Lower leg skin (tissue), 3 donors: ENCODE measurements around the gene RTN4RL2.

Experiments used
- CTCF ChIP-seq, 3 donors: fragments of 450-650 bp; IDR thresholded peaks; one replicate each; pipeline ENCODE4 v1.5.1; 2016; ENCODE audit warnings: antibody characterized with exemption in 3 of 3, mild to moderate bottlenecking in 3 of 3, moderate library complexity in 2 of 3
- POLR2A ChIP-seq, 2 donors: fragments of 450-650 bp; IDR thresholded peaks; one replicate each; pipeline ENCODE4 v1.6.1; 2016 to 2017; ENCODE audit warnings: antibody characterized with exemption in 2 of 2, mild to moderate bottlenecking in 1 of 2, moderate library complexity in 1 of 2

GRCh38 chr11:57491371-57492061 lies 31.2 kb downstream of the RTN4RL2 start:
- no peak for TF ChIP-seq CTCF (IDR thresholded peaks at IDR 0.05)
- TF ChIP-seq POLR2A (IDR thresholded peaks at IDR 0.05): no peak
